Body of pancreas (tissue), 4 donors: Measurements from ENCODE around the gene KCNQ4.

Source experiments
- POLR2A ChIP-seq, 3 donors: fragments of 450-650 bp; IDR thresholded peaks; one replicate each; pipeline ENCODE4 v1.6.1; 2016; ENCODE audit warnings: antibody characterized with exemption in 3 of 3, mild to moderate bottlenecking in 2 of 3
- TF ChIP-seq, protein P1 (sequence below), 7 experiments: fragments of 450-650 bp in 4 of 7; fragments of 200-600 bp in 3 of 7; sonication (generic) in 3 of 7; IDR thresholded peaks; one replicate each; pipeline ENCODE4 v1.5.1; 2016 to 2019; ENCODE audit warnings: antibody characterized with exemption in 7 of 7

DNA sequence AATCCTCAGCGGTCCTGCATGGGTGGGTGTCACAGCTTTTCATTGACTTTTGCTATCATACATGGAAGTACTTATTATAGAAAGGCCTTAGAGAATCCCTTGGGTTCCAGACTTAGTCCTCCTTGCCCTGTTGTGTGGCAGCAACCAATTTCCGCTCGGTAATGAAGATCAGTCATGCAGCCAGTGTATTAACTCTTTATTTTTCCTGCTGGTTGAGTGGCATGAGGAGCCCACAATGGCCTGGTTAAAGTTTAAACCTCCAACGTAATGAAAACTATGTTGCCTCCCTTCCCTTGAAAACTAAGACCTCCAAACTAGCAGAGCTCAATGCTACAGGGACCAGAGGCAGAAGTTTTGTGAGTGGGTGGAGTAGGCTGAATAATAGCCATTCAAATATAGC is 58.6 kb downstream of the KCNQ4 start:
- TF ChIP-seq, protein P1, sequence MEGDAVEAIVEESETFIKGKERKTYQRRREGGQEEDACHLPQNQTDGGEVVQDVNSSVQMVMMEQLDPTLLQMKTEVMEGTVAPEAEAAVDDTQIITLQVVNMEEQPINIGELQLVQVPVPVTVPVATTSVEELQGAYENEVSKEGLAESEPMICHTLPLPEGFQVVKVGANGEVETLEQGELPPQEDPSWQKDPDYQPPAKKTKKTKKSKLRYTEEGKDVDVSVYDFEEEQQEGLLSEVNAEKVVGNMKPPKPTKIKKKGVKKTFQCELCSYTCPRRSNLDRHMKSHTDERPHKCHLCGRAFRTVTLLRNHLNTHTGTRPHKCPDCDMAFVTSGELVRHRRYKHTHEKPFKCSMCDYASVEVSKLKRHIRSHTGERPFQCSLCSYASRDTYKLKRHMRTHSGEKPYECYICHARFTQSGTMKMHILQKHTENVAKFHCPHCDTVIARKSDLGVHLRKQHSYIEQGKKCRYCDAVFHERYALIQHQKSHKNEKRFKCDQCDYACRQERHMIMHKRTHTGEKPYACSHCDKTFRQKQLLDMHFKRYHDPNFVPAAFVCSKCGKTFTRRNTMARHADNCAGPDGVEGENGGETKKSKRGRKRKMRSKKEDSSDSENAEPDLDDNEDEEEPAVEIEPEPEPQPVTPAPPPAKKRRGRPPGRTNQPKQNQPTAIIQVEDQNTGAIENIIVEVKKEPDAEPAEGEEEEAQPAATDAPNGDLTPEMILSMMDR (IDR thresholded peaks at IDR 0.05), result no peak
- no peak for TF ChIP-seq POLR2A (IDR thresholded peaks at IDR 0.05)
